Spleen (tissue), 7 donors: ENCODE results near the gene NGEF.
"Not testable (repeated sequence)": the region's sequence is repeated elsewhere in the genome, so short reads cannot be mapped to it uniquely, and the experiment has no call there.

Source experiments
- POLR2A ChIP-seq, 3 donors: fragments of 450-650 bp; IDR thresholded peaks; one replicate each; pipeline ENCODE4 v1.5.1; 2017; ENCODE audit warnings: antibody characterized with exemption in 3 of 3, mild to moderate bottlenecking in 1 of 3
- TF ChIP-seq, protein P1 (sequence below), 11 experiments: fragments of 200-600 bp in 7 of 11; fragments of 450-650 bp in 4 of 11; sonication (generic) in 4 of 11; IDR thresholded peaks in 8 of 11; conservative IDR thresholded peaks in 3 of 11; 1 replicate in 7 of 11; 2 replicates in 4 of 11; pipeline versions ENCODE4 v1.4.0 to v1.8.0; 2016 to 2021; ENCODE audit warnings: antibody characterized with exemption in 11 of 11, inconsistent platforms in 4 of 11, mild to moderate bottlenecking in 1 of 11
- donor health status: DM: no; HTN: no; CAD: no; lungs with moderate emphysema.
- donor health status: DM: no; HTN: no; CAD: no.
- donor health status: DM: no; HTN: no; CAD: no.

DNA sequence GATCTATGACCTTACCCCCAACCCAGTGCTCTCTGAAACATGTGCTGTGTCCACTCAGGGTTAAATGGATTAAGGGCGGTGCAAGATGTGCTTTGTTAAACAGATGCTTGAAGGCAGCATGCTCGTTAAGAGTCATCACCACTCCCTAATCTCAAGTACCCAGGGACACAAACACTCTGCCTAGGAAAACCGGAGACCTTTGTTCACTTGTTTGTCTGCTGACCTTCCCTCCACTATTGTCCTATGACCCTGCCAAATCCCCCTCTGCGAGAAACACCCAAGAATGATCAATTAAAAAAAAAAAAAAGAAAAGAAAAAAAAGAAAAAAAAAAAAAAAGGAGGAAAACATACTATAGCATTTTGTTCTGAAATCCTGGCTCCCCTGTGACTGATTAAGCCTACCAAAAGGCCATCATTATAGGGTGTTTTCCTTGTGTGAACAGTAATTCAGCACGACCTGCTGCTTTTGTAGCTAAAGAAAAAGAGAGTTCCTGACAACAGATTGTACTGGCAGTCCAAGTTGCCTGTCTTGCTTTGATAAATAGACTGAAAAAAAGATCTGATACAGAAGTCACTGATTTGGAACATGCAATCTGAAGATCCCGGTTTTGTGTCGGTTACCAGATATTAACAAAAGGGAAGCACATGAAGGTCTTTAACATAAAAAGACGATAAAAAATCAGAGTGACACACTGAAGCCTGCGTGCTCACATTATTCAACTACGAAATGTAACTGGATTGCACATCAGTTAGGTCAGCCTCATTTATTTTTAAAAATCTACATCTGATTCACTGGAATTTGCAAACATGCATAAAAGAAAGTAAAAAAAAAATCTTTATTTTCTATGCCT, 106.0 kb downstream of the NGEF start:
- TF ChIP-seq, protein P1, sequence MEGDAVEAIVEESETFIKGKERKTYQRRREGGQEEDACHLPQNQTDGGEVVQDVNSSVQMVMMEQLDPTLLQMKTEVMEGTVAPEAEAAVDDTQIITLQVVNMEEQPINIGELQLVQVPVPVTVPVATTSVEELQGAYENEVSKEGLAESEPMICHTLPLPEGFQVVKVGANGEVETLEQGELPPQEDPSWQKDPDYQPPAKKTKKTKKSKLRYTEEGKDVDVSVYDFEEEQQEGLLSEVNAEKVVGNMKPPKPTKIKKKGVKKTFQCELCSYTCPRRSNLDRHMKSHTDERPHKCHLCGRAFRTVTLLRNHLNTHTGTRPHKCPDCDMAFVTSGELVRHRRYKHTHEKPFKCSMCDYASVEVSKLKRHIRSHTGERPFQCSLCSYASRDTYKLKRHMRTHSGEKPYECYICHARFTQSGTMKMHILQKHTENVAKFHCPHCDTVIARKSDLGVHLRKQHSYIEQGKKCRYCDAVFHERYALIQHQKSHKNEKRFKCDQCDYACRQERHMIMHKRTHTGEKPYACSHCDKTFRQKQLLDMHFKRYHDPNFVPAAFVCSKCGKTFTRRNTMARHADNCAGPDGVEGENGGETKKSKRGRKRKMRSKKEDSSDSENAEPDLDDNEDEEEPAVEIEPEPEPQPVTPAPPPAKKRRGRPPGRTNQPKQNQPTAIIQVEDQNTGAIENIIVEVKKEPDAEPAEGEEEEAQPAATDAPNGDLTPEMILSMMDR (IDR thresholded peaks at IDR 0.05 in 8 of 11, conservative IDR thresholded peaks at IDR 0.05 in 3 of 11) = not testable (repeated sequence)
- TF ChIP-seq POLR2A (IDR thresholded peaks at IDR 0.05) = not testable (repeated sequence)
